Caco-2 (cell line): ENCODE results near the gene R3HDM2. TPM values are rescaled to one million over a fixed set of nuclear protein-coding genes. Genes with fewer than 3 reads are reported as not detected.
"Not testable (repeated sequence)": the region's sequence is repeated elsewhere in the genome, so short reads cannot be mapped to it uniquely, and the experiment has no call there.

Source experiments
- BruUV-seq: library from RNA; stranded (reverse); fragments of 400-500 nt; replicated peaks from 2 replicates; lab custom pipeline; 2021; lab: Mats Ljungman, UMichigan
- CTCF ChIA-PET: fragments of 300-600 bp; sonication (Branson Sonifier 250); formaldehyde crosslinking; loops from one replicate; lab custom pipeline; 2022; ENCODE audit warnings: antibody characterized with exemption; lab: Charles Lee
- POLR2A ChIA-PET: fragments of 300-600 bp; sonication (Branson Sonifier 250); formaldehyde crosslinking; loops from one replicate; lab custom pipeline; 2022; ENCODE audit warnings: antibody characterized with exemption; lab: Charles Lee
- DNase-seq, 2 experiments: peaks; one replicate each; pipeline versions ENCODE4 v3.0.0 to v3.0.0-alpha.2; 2020 to 2022
- H3K27me3 ChIP-seq: replicated peaks from 2 replicates; pipeline ENCODE4 v1.6.0; 2011; ENCODE audit warnings: low read length; ENCODE audit not compliant: control insufficient read depth, insufficient read depth
- H3K36me3 ChIP-seq: 2 replicates; pipeline ENCODE4 v1.5.1; 2011; ENCODE audit warnings: low read length; ENCODE audit not compliant: control insufficient read depth, insufficient read depth
- H3K4me1 ChIP-seq: fragments of 250-450 bp; sonication (Bioruptor Pico); 2 replicates; pipeline ENCODE4 v1.5.1; 2020; ENCODE audit warnings: mild to moderate bottlenecking
- H3K4me3 ChIP-seq: 2 replicates; pipeline ENCODE4 v1.5.1; 2011; ENCODE audit warnings: low read depth, mild to moderate bottlenecking, control low read depth, low read length
- H3K9me3 ChIP-seq: fragments of 250-450 bp; sonication (Bioruptor Pico); 2 replicates; pipeline ENCODE4 v1.5.1; 2020; ENCODE audit warnings: mild to moderate bottlenecking, moderate library complexity
- H3K27ac Mint-ChIP-seq: one replicate; pipeline ENCODE4 v1.8.0; 2022; ENCODE audit warnings: mixed read lengths; ENCODE audit not compliant: unreplicated experiment
- H3K27me3 Mint-ChIP-seq: one replicate; pipeline ENCODE4 v1.8.0; 2022; ENCODE audit warnings: mixed read lengths; ENCODE audit not compliant: insufficient read depth, unreplicated experiment
- H3K36me3 Mint-ChIP-seq: one replicate; pipeline ENCODE4 v1.8.0; 2022; ENCODE audit warnings: mild to moderate bottlenecking, mixed read lengths; ENCODE audit not compliant: insufficient read depth, unreplicated experiment
- H3K4me1 Mint-ChIP-seq: one replicate; pipeline ENCODE4 v1.8.0; 2022; ENCODE audit warnings: low read depth, mixed read lengths; ENCODE audit not compliant: unreplicated experiment
- H3K4me3 Mint-ChIP-seq: one replicate; pipeline ENCODE4 v1.8.0; 2022; ENCODE audit warnings: mild to moderate bottlenecking, moderate library complexity, mixed read lengths; ENCODE audit not compliant: unreplicated experiment
- H3K9me3 Mint-ChIP-seq: one replicate; pipeline ENCODE4 v1.8.0; 2022; ENCODE audit warnings: mixed read lengths; ENCODE audit not compliant: unreplicated experiment
- intact Hi-C: fragments of 100-400 bp; cut with micrococcal nuclease; formaldehyde crosslinking; loops from one replicate; pipeline ENCODE4 v1.10.0; 2022; ENCODE audit not compliant: unreplicated experiment
- total RNA-seq: library from RNA; stranded (reverse); gene quantifications from 2 replicates; pipeline ENCODE4 v1.2.3, GENCODE V29; 2022
- TF ChIP-seq, protein P1 (sequence below), 2 experiments: fragments of 200-600 bp in 1 of 2; IDR thresholded peaks; 1 replicate in 1 of 2; 2 replicates in 1 of 2; pipeline versions ENCODE4 v1.5.1 to v1.8.0; 2011 to 2022; ENCODE audit warnings: antibody characterized with exemption in 1 of 2, control low read depth in 1 of 2, inconsistent platforms in 1 of 2, low read depth in 1 of 2, low read length in 1 of 2, mild to moderate bottlenecking in 1 of 2, moderate library complexity in 1 of 2; ENCODE audit not compliant: insufficient read depth in 1 of 2, severe bottlenecking in 1 of 2, unreplicated experiment in 1 of 2

Gene R3HDM2
- total RNA-seq, 1 experiment from 2014 or later, result 33.7 TPM

DNA sequence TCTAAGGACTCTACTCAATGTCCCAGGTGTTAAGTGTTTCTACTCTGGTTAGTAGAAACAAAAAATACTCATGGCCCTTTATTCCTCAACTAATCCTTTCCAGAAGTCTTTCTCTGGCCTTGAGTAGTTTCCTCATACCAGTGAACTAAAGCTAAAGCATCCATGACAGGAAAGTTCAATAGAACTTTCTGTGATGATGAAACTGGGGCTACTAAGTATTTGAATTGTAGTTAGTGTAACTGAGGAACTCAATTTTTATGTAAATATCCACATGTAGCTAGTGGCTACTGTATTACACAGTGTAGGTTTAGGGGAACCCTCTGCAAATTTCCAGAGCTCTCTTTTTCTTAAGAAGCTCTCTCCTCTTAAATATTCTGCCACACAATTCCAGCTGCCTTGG, 63.7 kb downstream of the R3HDM2 start:
- intact Hi-C loops, result no loop called here
- BruUV-seq, result no TSS peak
- peaks cover 20% of the 10 kb centered on the region for H3K36me3 Mint-ChIP-seq
- H3K4me1 Mint-ChIP-seq, result peaks cover 12% of the 10 kb centered on the region
- Histone ChIP-seq H3K4me1 (peaks cover 37% of the 10 kb centered on the region), H3K36me3 (no peaks in the 10 kb centered on the region; the same call in 1 of the 2 replicates), H3K4me3 (no peak overlapping the region), H3K9me3 (peaks cover 19% of the 10 kb centered on the region), H3K27me3 (no peaks in the 10 kb centered on the region)
- peaks cover 20% of the 10 kb centered on the region for H3K9me3 Mint-ChIP-seq
- POLR2A ChIA-PET, result no interaction called here
- TF ChIP-seq, protein P1, sequence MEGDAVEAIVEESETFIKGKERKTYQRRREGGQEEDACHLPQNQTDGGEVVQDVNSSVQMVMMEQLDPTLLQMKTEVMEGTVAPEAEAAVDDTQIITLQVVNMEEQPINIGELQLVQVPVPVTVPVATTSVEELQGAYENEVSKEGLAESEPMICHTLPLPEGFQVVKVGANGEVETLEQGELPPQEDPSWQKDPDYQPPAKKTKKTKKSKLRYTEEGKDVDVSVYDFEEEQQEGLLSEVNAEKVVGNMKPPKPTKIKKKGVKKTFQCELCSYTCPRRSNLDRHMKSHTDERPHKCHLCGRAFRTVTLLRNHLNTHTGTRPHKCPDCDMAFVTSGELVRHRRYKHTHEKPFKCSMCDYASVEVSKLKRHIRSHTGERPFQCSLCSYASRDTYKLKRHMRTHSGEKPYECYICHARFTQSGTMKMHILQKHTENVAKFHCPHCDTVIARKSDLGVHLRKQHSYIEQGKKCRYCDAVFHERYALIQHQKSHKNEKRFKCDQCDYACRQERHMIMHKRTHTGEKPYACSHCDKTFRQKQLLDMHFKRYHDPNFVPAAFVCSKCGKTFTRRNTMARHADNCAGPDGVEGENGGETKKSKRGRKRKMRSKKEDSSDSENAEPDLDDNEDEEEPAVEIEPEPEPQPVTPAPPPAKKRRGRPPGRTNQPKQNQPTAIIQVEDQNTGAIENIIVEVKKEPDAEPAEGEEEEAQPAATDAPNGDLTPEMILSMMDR (IDR thresholded peaks at IDR 0.05; ENCODE audit: insufficient read depth in 1 of 2, low read depth in 1 of 2, low read length in 1 of 2, severe bottlenecking in 1 of 2, unreplicated experiment in 1 of 2), result no peak
- no peak overlapping the region for H3K4me3 Mint-ChIP-seq
- no peaks in the 10 kb centered on the region for H3K27me3 Mint-ChIP-seq
- no peak for DNase-seq
- CTCF ChIA-PET, result interaction anchor here (3.4 kb wide), 1 partner anchor 85 kb away, joined by 22 read pairs; no protein-coding TSS in a partner anchor
- H3K27ac Mint-ChIP-seq, result peak overlapping the region; percentile 45

DNA sequence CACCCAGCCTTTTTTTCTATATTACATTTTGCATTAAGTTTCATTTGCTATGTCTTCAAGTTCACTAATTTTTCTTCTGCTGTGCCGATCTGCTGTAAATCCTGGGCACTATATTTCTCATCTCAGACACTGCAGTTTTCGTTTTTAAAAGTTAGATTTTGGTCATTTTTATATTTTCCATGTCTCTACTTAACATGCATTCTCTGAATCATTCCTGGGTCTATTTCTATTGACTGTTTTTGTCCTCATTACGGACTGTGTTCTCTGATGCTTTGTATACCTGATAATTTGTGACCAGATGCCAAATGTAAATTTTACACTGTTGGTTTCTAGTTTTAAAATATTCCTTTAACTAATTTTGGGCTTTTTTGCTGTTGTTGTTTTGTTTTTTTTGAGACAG, 64.5 kb downstream of the R3HDM2 start:
- Mint-ChIP-seq H3K27ac (no peak overlapping the region), H3K4me1 (peaks cover 12% of the 10 kb centered on the region), H3K9me3 (peaks cover 20% of the 10 kb centered on the region), H3K27me3 (no peaks in the 10 kb centered on the region), H3K4me3 (no peak overlapping the region), H3K36me3 (peaks cover 20% of the 10 kb centered on the region)
- intact Hi-C loops, result no loop called here
- POLR2A ChIA-PET, result no interaction called here
- no peak overlapping the region for H3K4me3 ChIP-seq
- TF ChIP-seq, protein P1 (IDR thresholded peaks at IDR 0.05; ENCODE audit: insufficient read depth in 1 of 2, low read depth in 1 of 2, low read length in 1 of 2, severe bottlenecking in 1 of 2, unreplicated experiment in 1 of 2), result no peak
- DNase-seq, result no peak
- H3K9me3 ChIP-seq, result peaks cover 19% of the 10 kb centered on the region
- peaks cover 36% of the 10 kb centered on the region for H3K4me1 ChIP-seq
- CTCF ChIA-PET, result interaction anchor here (3.4 kb wide), 1 partner anchor 86 kb away, joined by 22 read pairs; no protein-coding TSS in a partner anchor
- H3K36me3 ChIP-seq, result no peaks in the 10 kb centered on the region; the same call in 1 of the 2 replicates
- BruUV-seq, result no TSS peak
- no peaks in the 10 kb centered on the region for H3K27me3 ChIP-seq

DNA sequence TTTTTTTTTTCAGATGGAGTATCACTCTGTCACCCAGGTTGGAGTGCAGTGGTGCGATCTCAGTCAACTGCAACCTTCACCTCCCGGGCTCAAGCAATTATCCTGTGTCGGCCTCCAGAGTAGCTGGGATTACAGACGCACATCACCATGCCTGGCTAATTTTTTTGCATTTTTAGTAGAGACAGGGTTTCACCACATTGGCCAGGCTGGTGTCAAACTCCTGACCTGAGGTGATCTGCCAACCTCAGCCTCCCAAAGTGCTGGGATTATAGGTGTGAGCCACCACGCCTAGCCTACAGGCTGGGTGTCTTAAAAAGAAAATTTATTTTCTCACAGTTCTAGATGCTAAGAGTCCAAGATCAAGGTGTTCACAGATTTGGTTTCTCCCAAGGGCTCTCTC, 66.7 kb downstream of the R3HDM2 start:
- peaks cover 19% of the 10 kb centered on the region for H3K36me3 Mint-ChIP-seq
- H3K27me3 ChIP-seq, CTCF ChIA-PET, DNase-seq, H3K27ac Mint-ChIP-seq, H3K27me3 Mint-ChIP-seq, H3K4me3 ChIP-seq, H3K4me3 Mint-ChIP-seq, H3K36me3 ChIP-seq, intact Hi-C loops, BruUV-seq, POLR2A ChIA-PET: not testable (repeated sequence)
- Histone ChIP-seq H3K9me3 (peaks cover 19% of the 10 kb centered on the region), H3K4me1 (peaks cover 21% of the 10 kb centered on the region)
- peaks cover 20% of the 10 kb centered on the region for H3K9me3 Mint-ChIP-seq
- H3K4me1 Mint-ChIP-seq, result peaks cover 11% of the 10 kb centered on the region
